ENCODE results near the gene SPCS1.
"Not testable (repeated sequence)": the region's sequence is repeated elsewhere in the genome, so short reads cannot be mapped to it uniquely, and the experiment has no call there.

DNA sequence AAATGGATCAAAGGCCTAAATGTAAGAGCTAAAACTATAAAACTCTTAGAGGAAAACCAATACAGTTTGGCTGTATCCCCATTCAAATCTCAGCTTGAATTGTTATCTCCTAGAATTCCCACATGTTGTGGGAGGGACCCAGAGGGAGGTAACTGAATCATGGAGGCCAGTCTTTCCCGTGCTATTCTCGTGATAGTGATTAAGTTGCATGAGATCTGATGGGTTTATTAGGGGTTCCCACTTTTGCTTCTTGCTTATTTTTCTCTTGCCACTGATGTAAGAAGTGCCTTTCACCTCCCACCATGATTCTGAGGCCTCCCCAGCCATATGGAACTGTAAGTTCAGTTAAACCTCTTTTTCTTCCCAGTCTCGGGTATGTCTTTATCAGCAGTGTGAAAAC, 29.7 kb upstream of the SPCS1 start:
- TF ChIP-seq CTCF (IDR thresholded peaks at IDR 0.05 in 4 of 5, conservative IDR thresholded peaks at IDR 0.05 in 1 of 5); POLR2A (IDR thresholded peaks at IDR 0.05): not testable (repeated sequence)
